Peyer's patch (tissue), 4 donors: ENCODE data around the gene PARD3B.

Experiments used
- POLR2A ChIP-seq, 2 donors: fragments of 450-650 bp; IDR thresholded peaks; one replicate each; pipeline ENCODE4 v1.5.1; 2017; ENCODE audit warnings: antibody characterized with exemption in 2 of 2, mild to moderate bottlenecking in 2 of 2, moderate library complexity in 2 of 2
- TF ChIP-seq, protein P1 (sequence below), 6 experiments: fragments of 450-650 bp in 4 of 6; fragments of 200-600 bp in 2 of 6; sonication (generic) in 1 of 6; IDR thresholded peaks; one replicate each; pipeline ENCODE4 v1.5.1; 2017 to 2019; ENCODE audit warnings: antibody characterized with exemption in 6 of 6, mild to moderate bottlenecking in 3 of 6, moderate library complexity in 1 of 6

GRCh38 chr2:204877691-204878090 lies 332.4 kb downstream of the PARD3B start:
- TF ChIP-seq, protein P1, sequence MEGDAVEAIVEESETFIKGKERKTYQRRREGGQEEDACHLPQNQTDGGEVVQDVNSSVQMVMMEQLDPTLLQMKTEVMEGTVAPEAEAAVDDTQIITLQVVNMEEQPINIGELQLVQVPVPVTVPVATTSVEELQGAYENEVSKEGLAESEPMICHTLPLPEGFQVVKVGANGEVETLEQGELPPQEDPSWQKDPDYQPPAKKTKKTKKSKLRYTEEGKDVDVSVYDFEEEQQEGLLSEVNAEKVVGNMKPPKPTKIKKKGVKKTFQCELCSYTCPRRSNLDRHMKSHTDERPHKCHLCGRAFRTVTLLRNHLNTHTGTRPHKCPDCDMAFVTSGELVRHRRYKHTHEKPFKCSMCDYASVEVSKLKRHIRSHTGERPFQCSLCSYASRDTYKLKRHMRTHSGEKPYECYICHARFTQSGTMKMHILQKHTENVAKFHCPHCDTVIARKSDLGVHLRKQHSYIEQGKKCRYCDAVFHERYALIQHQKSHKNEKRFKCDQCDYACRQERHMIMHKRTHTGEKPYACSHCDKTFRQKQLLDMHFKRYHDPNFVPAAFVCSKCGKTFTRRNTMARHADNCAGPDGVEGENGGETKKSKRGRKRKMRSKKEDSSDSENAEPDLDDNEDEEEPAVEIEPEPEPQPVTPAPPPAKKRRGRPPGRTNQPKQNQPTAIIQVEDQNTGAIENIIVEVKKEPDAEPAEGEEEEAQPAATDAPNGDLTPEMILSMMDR (IDR thresholded peaks at IDR 0.05) = no peak
- no peak for TF ChIP-seq POLR2A (IDR thresholded peaks at IDR 0.05)
